Karpas-422 (cell line): ENCODE measurements around the gene SSU72. TPM values are rescaled to one million over a fixed set of nuclear protein-coding genes. Genes with fewer than 3 reads are reported as not detected.
A peak's percentile ranks its signal among the peaks of the same experiment; 100 is the strongest.
"Not testable (repeated sequence)": the region's sequence is repeated elsewhere in the genome, so short reads cannot be mapped to it uniquely, and the experiment has no call there.

ENCODE experiments used
- DNase-seq: peaks from one replicate; pipeline ENCODE4 v3.0.0-alpha.2; 2015
- H2AFZ ChIP-seq: fragments of 200-600 bp; sonication (generic); 2 replicates; pipeline ENCODE4 v1.6.1; 2014; ENCODE audit warnings: antibody characterized with exemption, low read length, mixed read lengths
- H3K27ac ChIP-seq: fragments of 200-600 bp; sonication (generic); 2 replicates; pipeline ENCODE4 v1.5.1; 2014; ENCODE audit warnings: mild to moderate bottlenecking, low read length, moderate library complexity
- H3K27me3 ChIP-seq: fragments of 200-600 bp; sonication (generic); 2 replicates; pipeline ENCODE4 v1.6.1; 2014; ENCODE audit warnings: low read length, mixed read lengths
- H3K36me3 ChIP-seq: fragments of 200-600 bp; sonication (generic); 2 replicates; pipeline ENCODE4 v1.6.1; 2014; ENCODE audit warnings: low read length, mixed read lengths; ENCODE audit not compliant: insufficient read depth
- H3K4me1 ChIP-seq: fragments of 200-600 bp; sonication (generic); 2 replicates; pipeline ENCODE4 v1.6.1; 2014; ENCODE audit warnings: mild to moderate bottlenecking, low read length, mixed read lengths
- H3K4me2 ChIP-seq: fragments of 200-600 bp; sonication (generic); 2 replicates; pipeline ENCODE4 v1.6.1; 2014; ENCODE audit warnings: low read length, low read depth, mild to moderate bottlenecking; ENCODE audit not compliant: poor library complexity, severe bottlenecking
- H3K4me3 ChIP-seq: fragments of 200-600 bp; sonication (generic); 2 replicates; pipeline ENCODE4 v1.5.1; 2014; ENCODE audit warnings: mild to moderate bottlenecking, antibody characterized with exemption, low read length, mixed read lengths
- H3K79me2 ChIP-seq: fragments of 200-600 bp; sonication (generic); 2 replicates; pipeline ENCODE4 v1.6.1; 2014; ENCODE audit warnings: mild to moderate bottlenecking, low read length, mixed read lengths
- H3K9ac ChIP-seq: fragments of 200-600 bp; sonication (generic); 2 replicates; pipeline ENCODE4 v1.6.0; 2014; ENCODE audit warnings: low read length
- H3K9me2 ChIP-seq: fragments of 200-600 bp; sonication (generic), shearing (Covaris generic); replicated peaks from 2 replicates; pipeline ENCODE4 v1.6.0; 2014; ENCODE audit warnings: mild to moderate bottlenecking, low read length, moderate library complexity; ENCODE audit not compliant: insufficient read depth
- H3K9me3 ChIP-seq: fragments of 300-700, 200-600 bp; sonication (generic); 2 replicates; pipeline ENCODE4 v1.6.1; 2014; ENCODE audit warnings: low read length, mixed read lengths
- H4K20me1 ChIP-seq: fragments of 200-600 bp; sonication (generic); 2 replicates; pipeline ENCODE4 v1.6.1; 2014; ENCODE audit warnings: mild to moderate bottlenecking, antibody characterized with exemption, low read length, low read depth; ENCODE audit not compliant: insufficient read depth
- total RNA-seq: library from RNA; depleted of rRNA; stranded (reverse); fragments of >200 nt; shearing (Covaris generic); gene quantifications from 2 replicates; pipeline ENCODE4 v1.2.3, GENCODE V29; 2014; ENCODE audit warnings: low replicate concordance

Gene SSU72
- total RNA-seq, 1 experiment from 2014 or later = 70.9 TPM

GRCh38 chr1:1511533-1512285 lies 63.0 kb downstream of the SSU72 start, which contains the start of gene ATAD3A:
ATAD3A (plus strand) TSS chr1:1512162; CDS start chr1:1512269, 107 bp downstream.
- peaks cover 7% of the 10 kb centered on the region for H3K36me3 ChIP-seq
- no peaks in the 10 kb centered on the region; the same call in 1 of the 2 replicates for H3K9me3 ChIP-seq
- peak within 1 kb of the TSS; percentile 93 for H3K9ac ChIP-seq
- no peaks in the 10 kb centered on the region for H3K27me3 ChIP-seq
- peak; percentile 98 for DNase-seq
- no peaks in the 10 kb centered on the region for H3K9me2 ChIP-seq
- peaks cover 25% of the 10 kb centered on the region for H3K79me2 ChIP-seq
- 0 out of 2 replicates have a peak, but pooled peaks cover 3% of the 10 kb centered on the region for H4K20me1 ChIP-seq
- H3K4me3 ChIP-seq = peak within 1 kb of the TSS; percentile 89
- H2AFZ ChIP-seq = peak within 1 kb of the TSS; percentile 38; the same call in 1 of the 2 replicates
- peak within 1 kb of the TSS; percentile 98 for H3K4me2 ChIP-seq
- peaks cover 14% of the 10 kb centered on the region for H3K4me1 ChIP-seq
- H3K27ac ChIP-seq = peak within 1 kb of the TSS; percentile 80

DNA sequence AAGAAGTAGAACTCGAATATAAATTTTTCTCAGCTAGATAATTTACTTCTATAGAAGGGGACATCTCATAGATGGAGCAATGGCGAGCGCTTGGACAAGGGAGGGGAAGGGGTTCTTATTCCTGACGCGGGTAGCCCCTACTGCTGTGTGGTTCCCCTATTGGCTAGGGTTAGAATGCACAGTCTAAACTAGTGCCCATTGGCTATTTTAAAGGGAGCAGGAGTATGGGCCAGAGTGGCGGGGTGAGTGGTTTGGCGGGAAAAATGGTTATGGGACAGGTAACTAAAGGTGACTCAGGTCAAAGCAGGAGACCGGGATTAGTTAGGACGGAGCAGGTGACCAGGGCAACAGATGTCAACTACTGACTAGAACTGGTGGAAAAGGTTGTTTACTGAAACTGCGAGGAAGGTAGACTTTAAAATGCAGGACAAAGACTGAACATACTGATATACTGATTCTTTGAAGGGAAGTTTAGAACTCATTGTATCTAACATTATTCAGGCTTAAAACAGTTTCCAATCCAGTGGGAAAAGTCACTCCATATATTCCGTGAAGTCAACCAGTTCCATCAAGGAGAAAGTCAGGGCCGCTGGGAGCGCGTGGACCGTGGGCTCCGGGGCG lies 63.6 kb downstream of the SSU72 start:
- peak overlapping the region; percentile 98 for H3K4me2 ChIP-seq
- peak overlapping the region; percentile 80 for H3K27ac ChIP-seq
- H3K4me3 ChIP-seq = peak overlapping the region; percentile 89
- no peaks in the 10 kb centered on the region for H3K27me3 ChIP-seq
- peak; percentile 80 for DNase-seq
- H3K9ac ChIP-seq = peak overlapping the region; percentile 93
- peaks cover 25% of the 10 kb centered on the region for H3K79me2 ChIP-seq
- H3K4me1 ChIP-seq = peaks cover 14% of the 10 kb centered on the region
- 0 out of 2 replicates have a peak, but pooled peaks cover 3% of the 10 kb centered on the region for H4K20me1 ChIP-seq
- peak overlapping the region; percentile 38; the same call in 1 of the 2 replicates for H2AFZ ChIP-seq
- H3K9me2 ChIP-seq = no peaks in the 10 kb centered on the region
- no peaks in the 10 kb centered on the region; the same call in 1 of the 2 replicates for H3K9me3 ChIP-seq
- peaks cover 11% of the 10 kb centered on the region for H3K36me3 ChIP-seq

GRCh38 chr1:1509465-1509850 lies 65.2 kb downstream of the SSU72 start:
- H2AFZ ChIP-seq, H3K4me3 ChIP-seq, H3K9ac ChIP-seq, H4K20me1 ChIP-seq, DNase-seq, H3K4me2 ChIP-seq, H3K27me3 ChIP-seq, H3K27ac ChIP-seq, H3K9me3 ChIP-seq, H3K9me2 ChIP-seq: not testable (repeated sequence)
- Histone ChIP-seq H3K79me2 (peaks cover 13% of the 10 kb centered on the region), H3K4me1 (peaks cover 22% of the 10 kb centered on the region), H3K36me3 (peaks cover 11% of the 10 kb centered on the region)

GRCh38 chr1:1508775-1509464 lies 65.7 kb downstream of the SSU72 start:
- Histone ChIP-seq H3K79me2 (peaks cover 13% of the 10 kb centered on the region), H3K36me3 (peaks cover 11% of the 10 kb centered on the region), H3K4me1 (peaks cover 23% of the 10 kb centered on the region)
- H3K27me3 ChIP-seq, H3K9me3 ChIP-seq, H3K4me3 ChIP-seq, DNase-seq, H4K20me1 ChIP-seq, H2AFZ ChIP-seq, H3K27ac ChIP-seq, H3K9me2 ChIP-seq, H3K9ac ChIP-seq, H3K4me2 ChIP-seq: not testable (repeated sequence)

- H3K9me2 ChIP-seq = no peaks in the 10 kb centered on the region
- H3K79me2 ChIP-seq = peaks cover 3% of the 10 kb centered on the region; the same call in 1 of the 2 replicates
Measured at GRCh38 chr1:1507305-1507704, 67.4 kb downstream of the SSU72 start.

DNA sequence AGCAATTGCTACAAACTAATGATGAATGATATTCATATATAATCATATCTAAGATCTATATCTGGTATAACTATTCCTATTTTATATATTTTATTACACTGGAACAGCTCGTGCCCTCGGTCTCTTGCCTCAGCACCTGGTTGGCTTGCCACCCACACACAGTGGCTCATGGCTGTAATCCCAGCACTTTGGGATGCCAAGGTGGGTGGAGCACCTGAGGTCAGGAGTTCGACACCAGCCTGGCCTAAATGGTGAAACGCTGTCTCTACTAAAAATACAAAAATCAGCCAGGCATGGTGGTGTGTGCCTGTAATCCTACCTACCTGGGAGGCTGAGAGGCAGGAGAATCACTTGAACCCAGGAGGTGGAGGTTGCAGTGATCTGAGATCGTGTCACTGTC lies 68.9 kb downstream of the SSU72 start:
- 0 out of 2 replicates have a peak overlapping the region, but pooled peaks have one; percentile 16 for H3K9ac ChIP-seq

More at GRCh38 chr1:1507305-1507704, 67.4 kb downstream of the SSU72 start:
- no peaks in the 10 kb centered on the region; the same call in 1 of the 2 replicates for H3K9me3 ChIP-seq
- no peak for DNase-seq
- no peak overlapping the region for H3K4me2 ChIP-seq
- no peak overlapping the region for H3K27ac ChIP-seq
- H4K20me1 ChIP-seq = no peaks in the 10 kb centered on the region
- no peak overlapping the region for H3K9ac ChIP-seq
- peaks cover 11% of the 10 kb centered on the region for H3K36me3 ChIP-seq
- no peak overlapping the region for H3K4me3 ChIP-seq
- peaks cover 17% of the 10 kb centered on the region for H3K4me1 ChIP-seq
- no peak overlapping the region for H2AFZ ChIP-seq
- no peaks in the 10 kb centered on the region for H3K27me3 ChIP-seq

DNA sequence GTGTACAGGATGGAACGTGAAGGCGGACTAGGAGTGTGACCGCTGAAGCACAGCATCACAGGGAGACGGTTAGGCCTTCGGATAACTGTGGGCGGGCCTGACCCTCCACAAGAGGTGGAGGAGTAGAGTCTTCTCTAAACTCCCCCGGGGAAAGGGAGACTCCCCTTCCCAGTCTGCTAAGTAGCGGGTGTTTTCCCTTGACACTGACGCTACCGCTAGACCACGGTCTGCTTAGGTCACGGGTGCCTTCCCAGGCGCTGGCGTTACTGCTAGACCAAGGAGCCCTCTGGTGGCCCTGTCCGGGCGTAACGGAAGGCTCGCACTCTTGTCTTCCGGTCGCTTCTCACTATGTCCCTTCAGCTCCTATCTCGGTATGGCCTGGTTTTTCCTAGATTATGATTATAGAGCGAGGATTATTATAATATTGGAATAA lies 69.3 kb downstream of the SSU72 start:
- Histone ChIP-seq H3K4me2 (peak overlapping the region; percentile 60), H3K4me3 (peak overlapping the region; percentile 39; the same call in 1 of the 2 replicates), H3K27ac (peak overlapping the region; percentile 56), H3K9ac (peak overlapping the region; percentile 53; the same call in 1 of the 2 replicates), H3K36me3 (peaks cover 11% of the 10 kb centered on the region)
- H4K20me1 ChIP-seq, H3K9me3 ChIP-seq, H3K79me2 ChIP-seq, H2AFZ ChIP-seq, H3K27me3 ChIP-seq, H3K4me1 ChIP-seq, H3K9me2 ChIP-seq: not testable (repeated sequence)
- peak; percentile 63 for DNase-seq

More for the DNA sequence above, 68.9 kb downstream of the SSU72 start:
- DNase-seq, H2AFZ ChIP-seq, H3K27ac ChIP-seq, H3K27me3 ChIP-seq, H3K9me3 ChIP-seq, H3K9me2 ChIP-seq, H3K79me2 ChIP-seq, H3K4me3 ChIP-seq, H4K20me1 ChIP-seq: not testable (repeated sequence)
- Histone ChIP-seq H3K4me1 (peaks cover 12% of the 10 kb centered on the region), H3K36me3 (peaks cover 11% of the 10 kb centered on the region), H3K4me2 (peak overlapping the region; percentile 60)
